WI38 (cell line): Measurements from ENCODE around the gene KLHDC8B.

Experiments used
- H3K4me3 ChIP-seq: 2 replicates; pipeline ENCODE4 v1.5.1; 2011; ENCODE audit warnings: low read depth, mild to moderate bottlenecking, control low read depth, low read length
- TF ChIP-seq, protein P1 (sequence below): IDR thresholded peaks from 2 replicates; pipeline ENCODE4 v1.5.1; 2012; ENCODE audit warnings: low read depth, mild to moderate bottlenecking, control low read depth, low read length

KLHDC8B gene

DNA sequence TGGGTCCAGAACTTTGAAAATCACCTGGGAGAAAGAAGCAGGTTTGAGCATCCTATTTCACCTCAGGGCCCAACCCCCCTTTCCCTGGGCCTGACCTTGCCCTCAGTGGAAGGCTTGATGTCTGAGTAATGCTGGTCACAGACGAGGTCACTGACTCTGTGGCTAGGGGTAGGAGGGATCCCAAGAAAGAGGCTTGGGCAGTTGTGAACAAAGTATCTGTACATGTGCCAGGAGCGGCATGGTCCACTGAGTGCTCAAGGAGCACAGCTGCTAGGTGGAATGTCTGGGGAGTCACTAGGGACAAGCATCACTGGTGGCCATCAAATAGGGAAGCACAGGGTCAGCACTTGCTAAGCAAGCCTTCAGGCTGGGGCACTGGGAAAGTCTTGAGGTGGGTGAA, 12.6 kb upstream of the KLHDC8B start:
- TF ChIP-seq, protein P1, sequence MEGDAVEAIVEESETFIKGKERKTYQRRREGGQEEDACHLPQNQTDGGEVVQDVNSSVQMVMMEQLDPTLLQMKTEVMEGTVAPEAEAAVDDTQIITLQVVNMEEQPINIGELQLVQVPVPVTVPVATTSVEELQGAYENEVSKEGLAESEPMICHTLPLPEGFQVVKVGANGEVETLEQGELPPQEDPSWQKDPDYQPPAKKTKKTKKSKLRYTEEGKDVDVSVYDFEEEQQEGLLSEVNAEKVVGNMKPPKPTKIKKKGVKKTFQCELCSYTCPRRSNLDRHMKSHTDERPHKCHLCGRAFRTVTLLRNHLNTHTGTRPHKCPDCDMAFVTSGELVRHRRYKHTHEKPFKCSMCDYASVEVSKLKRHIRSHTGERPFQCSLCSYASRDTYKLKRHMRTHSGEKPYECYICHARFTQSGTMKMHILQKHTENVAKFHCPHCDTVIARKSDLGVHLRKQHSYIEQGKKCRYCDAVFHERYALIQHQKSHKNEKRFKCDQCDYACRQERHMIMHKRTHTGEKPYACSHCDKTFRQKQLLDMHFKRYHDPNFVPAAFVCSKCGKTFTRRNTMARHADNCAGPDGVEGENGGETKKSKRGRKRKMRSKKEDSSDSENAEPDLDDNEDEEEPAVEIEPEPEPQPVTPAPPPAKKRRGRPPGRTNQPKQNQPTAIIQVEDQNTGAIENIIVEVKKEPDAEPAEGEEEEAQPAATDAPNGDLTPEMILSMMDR = no peak
- H3K4me3 ChIP-seq = no peak overlapping the region

DNA sequence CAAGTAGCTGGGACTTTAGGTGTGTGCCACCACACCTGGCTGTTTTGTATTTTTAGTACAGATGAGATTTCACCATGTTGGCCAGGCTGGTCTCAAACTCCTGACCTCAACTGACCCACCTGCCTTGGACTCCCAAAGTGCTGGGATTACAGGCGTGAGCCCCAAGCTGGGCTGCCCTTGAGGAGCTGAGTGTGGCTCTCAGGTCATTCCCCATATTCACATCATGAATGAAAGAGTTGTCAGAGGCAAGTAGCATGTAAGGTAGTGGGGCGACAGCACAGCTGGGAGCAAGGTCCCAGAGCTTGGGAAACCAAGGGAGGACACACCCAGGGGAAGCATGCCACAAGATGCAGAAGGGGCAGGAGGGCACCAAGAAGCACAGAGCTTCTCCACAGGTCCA, 10.2 kb upstream of the KLHDC8B start:
- TF ChIP-seq, protein P1 = no peak
- H3K4me3 ChIP-seq = no peak overlapping the region

DNA sequence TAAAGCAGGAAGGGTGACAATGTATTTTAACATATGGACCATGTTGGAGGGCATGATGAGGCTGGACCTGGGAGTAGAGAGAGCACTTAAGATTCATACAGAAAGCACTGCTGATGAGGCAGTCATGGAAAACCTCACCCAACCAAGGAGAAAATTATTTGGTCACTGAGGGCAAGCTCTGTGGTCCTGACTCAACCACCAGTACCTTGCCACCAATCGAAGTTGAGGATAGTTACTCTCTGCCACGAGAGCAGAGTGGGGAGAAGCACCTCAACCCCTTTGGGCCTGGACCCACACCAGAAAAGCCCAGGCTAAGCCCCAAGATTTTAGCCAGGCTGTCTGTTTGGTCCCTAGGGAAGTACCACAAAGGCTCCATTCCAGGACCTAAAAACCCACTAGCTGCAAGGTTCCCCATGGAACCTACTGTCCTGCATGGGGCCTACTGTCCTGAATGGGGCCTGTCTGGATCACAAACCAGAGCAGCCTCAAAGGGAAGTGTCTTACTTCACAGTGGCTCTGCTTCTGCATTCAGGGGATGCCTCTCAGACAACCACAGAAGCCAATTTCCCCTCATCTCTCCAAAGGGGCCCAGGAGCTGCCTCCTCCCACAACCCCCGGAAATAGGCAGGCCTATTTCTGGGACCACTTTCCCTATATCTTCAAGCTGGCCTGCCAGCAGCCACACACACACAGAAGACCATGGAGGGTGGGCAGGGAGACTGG, 9.4 kb upstream of the KLHDC8B start:
- TF ChIP-seq, protein P1 = no peak
- H3K4me3 ChIP-seq = no peak overlapping the region

DNA sequence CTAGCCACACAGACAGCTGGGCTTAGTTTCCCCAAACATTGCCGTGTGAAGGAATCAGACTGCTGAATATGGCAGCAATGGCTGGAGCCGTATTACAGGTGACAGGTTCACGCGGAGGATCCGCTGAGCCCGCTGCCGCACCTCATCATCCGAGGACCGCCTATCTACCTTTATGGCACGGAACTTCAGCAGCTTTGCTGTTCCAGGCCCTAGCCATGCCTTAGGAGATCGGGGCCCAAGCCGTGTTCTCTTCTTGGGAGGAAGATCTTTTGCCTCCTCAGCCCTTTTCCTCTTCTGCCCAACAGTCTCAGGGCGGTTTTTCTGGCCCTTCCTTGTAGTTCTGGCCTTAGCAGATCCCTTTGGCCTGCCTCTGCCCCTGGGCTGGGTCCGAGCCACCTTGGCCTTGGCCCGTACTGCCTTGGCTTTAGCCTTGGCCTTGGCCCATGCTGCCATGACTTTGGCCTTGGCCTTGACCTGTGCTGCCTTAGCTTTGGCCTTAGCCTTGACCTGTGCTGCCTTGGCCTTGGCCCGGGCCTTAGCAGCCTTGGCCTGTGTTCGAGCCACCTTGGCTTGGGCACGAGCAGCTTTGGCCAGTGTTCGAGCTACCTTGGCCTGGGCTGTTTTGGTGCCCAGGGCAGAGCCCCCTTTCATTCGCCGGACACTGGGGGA, 8.5 kb upstream of the KLHDC8B start:
- no peak overlapping the region for H3K4me3 ChIP-seq
- TF ChIP-seq, protein P1 = no peak

DNA sequence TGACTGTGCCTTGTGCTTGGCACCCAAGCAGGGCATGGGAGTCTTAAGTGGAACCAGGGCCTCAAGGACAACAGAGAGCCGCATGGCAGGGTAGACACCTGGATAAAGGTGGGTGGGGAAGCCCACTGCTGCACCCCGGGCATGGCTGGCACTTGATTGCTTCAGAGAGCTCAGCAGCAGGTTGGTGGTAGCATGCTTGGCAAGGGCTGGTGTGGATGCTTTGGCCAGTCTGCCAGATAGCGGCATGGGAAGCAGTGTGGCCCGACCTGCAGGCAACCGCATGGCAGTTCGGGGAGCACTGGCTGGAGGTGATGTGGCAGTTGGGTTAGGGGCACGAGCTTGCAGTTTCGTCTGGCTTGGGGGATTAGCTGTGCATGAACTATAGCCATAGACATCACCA, 7.8 kb upstream of the KLHDC8B start:
- TF ChIP-seq, protein P1 = no peak
- no peak overlapping the region for H3K4me3 ChIP-seq

DNA sequence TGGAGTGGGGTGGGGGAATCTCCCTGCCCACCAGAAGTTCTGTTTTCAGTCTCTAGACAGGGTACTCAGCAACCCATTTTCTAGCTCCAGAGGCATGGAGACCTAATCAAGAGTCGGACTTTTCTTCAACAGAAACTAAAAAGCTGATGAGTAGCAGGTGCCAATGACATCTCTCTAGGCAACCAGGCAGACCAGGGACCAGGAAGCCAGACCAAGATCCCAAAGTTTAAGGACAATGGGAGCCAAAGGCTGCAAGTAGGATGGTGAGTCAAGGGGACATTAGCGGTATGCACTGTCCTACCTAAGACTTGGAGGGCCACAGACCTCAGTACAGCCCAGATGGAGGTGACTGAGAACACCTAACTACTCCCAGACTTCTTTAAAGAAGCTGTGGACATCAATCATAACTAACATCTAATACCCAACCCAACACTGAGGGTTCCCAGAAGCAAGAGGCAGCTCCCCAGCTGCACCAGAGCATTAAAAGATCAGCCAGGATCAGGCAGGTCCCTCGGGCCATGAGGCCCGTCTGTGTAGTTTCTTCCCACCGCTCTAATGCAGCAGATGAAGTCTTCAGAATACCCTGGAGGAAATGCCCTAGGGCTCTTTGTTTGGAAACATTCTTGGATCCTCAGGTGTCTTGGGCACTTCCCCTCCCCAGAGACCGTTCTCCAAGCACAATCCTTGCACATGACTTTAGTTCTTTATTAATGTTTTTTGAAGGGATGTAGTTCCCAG, 6.2 kb upstream of the KLHDC8B start:
- H3K4me3 ChIP-seq = peak overlapping the region; percentile 97
- TF ChIP-seq, protein P1 = no peak
